Measurements from ENCODE around the gene LIPC. TPM values are rescaled to one million over a fixed set of nuclear protein-coding genes. Genes with fewer than 3 reads are reported as not detected.

LIPC gene
- total and polyA plus RNA-seq, 9 of the 15 experiments (the other 6 are each of a cell fraction or from before 2014, with no cell fraction given): 0.07 to 0.41 (median 0.11) TPM; not detected in 2

- TF ChIP-seq SMC3 (conservative IDR thresholded peaks at IDR 0.05; ENCODE audit: insufficient read depth, low read depth, low read length) (no peak), HNRNPLL (IDR thresholded peaks at IDR 0.05; ENCODE audit: low read depth, low read length, poor library complexity, severe bottlenecking) (no peak), E2F5 (CRISPR knock-in tag; IDR thresholded peaks at IDR 0.05) (no peak), NBN (IDR thresholded peaks at IDR 0.05; ENCODE audit: low read depth) (no peak), MTA3 (IDR thresholded peaks at IDR 0.05; ENCODE audit: borderline replicate concordance) (no peak), ZFPM2 (CRISPR knock-in tag; IDR thresholded peaks at IDR 0.05) (no peak), CTBP1 (IDR thresholded peaks at IDR 0.05; ENCODE audit: borderline replicate concordance) (peak; percentile 40; the same call in 1 of the 2 replicates), DMBX1 (CRISPR knock-in tag; IDR thresholded peaks at IDR 0.05; ENCODE audit: borderline replicate concordance) (peak; percentile 70; the same call in 1 of the 2 replicates), TAF1 (IDR thresholded peaks at IDR 0.05; ENCODE audit: control insufficient read depth, extremely low read depth, insufficient read depth, low read length, severe bottlenecking) (no peak), JUND (IDR thresholded peaks at IDR 0.05; ENCODE audit: borderline replicate concordance, low read depth, low read length) (peak; percentile 14; the same call in 1 of the 2 replicates), JUND (tag; IDR thresholded peaks at IDR 0.05; ENCODE audit: borderline replicate concordance, low read depth, low read length) (peak; percentile 28; the same call in 1 of the 3 replicates), MYNN (IDR thresholded peaks at IDR 0.05) (no peak), MYNN (CRISPR knock-in tag; IDR thresholded peaks at IDR 0.05) (no peak), NELFE (IDR thresholded peaks at IDR 0.05; ENCODE audit: insufficient read depth, insufficient read length) (no peak), MYC (IDR thresholded peaks at IDR 0.05; ENCODE audit: low read depth, low read length) (peak; percentile 56), MYC (CRISPR knock-in tag; IDR thresholded peaks at IDR 0.05; ENCODE audit: borderline replicate concordance, low read depth) (no peak), SMAD2 (IDR thresholded peaks at IDR 0.05; ENCODE audit: low read depth, low read length) (no peak), KDM2B (CRISPR knock-in tag; IDR thresholded peaks at IDR 0.05) (no peak), SMARCA4 (IDR thresholded peaks at IDR 0.05) (no peak), HMBOX1 (IDR thresholded peaks at IDR 0.05) (peak; percentile 63; the same call in 1 of the 2 replicates), ZNF224 (CRISPR knock-in tag; IDR thresholded peaks at IDR 0.05) (no peak)
- TF ChIP-seq, protein P1, sequence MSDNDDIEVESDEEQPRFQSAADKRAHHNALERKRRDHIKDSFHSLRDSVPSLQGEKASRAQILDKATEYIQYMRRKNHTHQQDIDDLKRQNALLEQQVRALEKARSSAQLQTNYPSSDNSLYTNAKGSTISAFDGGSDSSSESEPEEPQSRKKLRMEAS (CRISPR knock-in tag; IDR thresholded peaks at IDR 0.05): peak; percentile 49; the same call in 1 of the 2 replicates
- TF ChIP-seq, protein P2, sequence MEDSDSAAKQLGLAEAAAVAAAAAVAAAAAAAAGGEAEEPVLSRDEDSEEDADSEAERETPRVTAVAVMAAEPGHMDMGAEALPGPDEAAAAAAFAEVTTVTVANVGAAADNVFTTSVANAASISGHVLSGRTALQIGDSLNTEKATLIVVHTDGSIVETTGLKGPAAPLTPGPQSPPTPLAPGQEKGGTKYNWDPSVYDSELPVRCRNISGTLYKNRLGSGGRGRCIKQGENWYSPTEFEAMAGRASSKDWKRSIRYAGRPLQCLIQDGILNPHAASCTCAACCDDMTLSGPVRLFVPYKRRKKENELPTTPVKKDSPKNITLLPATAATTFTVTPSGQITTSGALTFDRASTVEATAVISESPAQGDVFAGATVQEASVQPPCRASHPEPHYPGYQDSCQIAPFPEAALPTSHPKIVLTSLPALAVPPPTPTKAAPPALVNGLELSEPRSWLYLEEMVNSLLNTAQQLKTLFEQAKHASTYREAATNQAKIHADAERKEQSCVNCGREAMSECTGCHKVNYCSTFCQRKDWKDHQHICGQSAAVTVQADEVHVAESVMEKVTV (CRISPR knock-in tag; IDR thresholded peaks at IDR 0.05): no peak
Observed at GRCh38 chr15:58517682-58518525, 86.1 kb downstream of the LIPC start (continued).
